Tibial nerve (tissue), 4 donors: Measurements from ENCODE around the gene GOLGA8T.
"Not testable (repeated sequence)": the region's sequence is repeated elsewhere in the genome, so short reads cannot be mapped to it uniquely, and the experiment has no call there.

Source experiments
- CTCF ChIP-seq, 5 experiments: fragments of 200-600 bp in 3 of 5; fragments of 450-650 bp in 2 of 5; sonication (generic) in 3 of 5; IDR thresholded peaks; one replicate each; pipeline ENCODE4 v1.5.1; 2016 to 2019; ENCODE audit warnings: antibody characterized with exemption in 5 of 5, mild to moderate bottlenecking in 3 of 5, moderate library complexity in 2 of 5
- EP300 ChIP-seq, 2 donors: sonication (generic); formaldehyde crosslinking; IDR thresholded peaks; one replicate each; pipeline ENCODE4 v1.6.1; 2017; ENCODE audit warnings: antibody characterized with exemption in 2 of 2, mild to moderate bottlenecking in 1 of 2
- POLR2A ChIP-seq, 2 donors: fragments of 450-650 bp; IDR thresholded peaks; one replicate each; pipeline ENCODE4 v1.6.1; 2017; ENCODE audit warnings: antibody characterized with exemption in 2 of 2, mild to moderate bottlenecking in 2 of 2, moderate library complexity in 2 of 2

- TF ChIP-seq CTCF, POLR2A, EP300 (IDR thresholded peaks at IDR 0.05): not testable (repeated sequence)
Measured at GRCh38 chr15:30173041-30173608, 38.3 kb downstream of the GOLGA8T start.
